GM21367 (cell line): ENCODE data around the gene GALM.
"Not testable (repeated sequence)": the region's sequence is repeated elsewhere in the genome, so short reads cannot be mapped to it uniquely, and the experiment has no call there.

Experiments used
- ATAC-seq: cut with Tn5 transposase; IDR thresholded peaks from one replicate; pipeline ENCODE4 v1.9.1; 2021; ENCODE audit not compliant: unreplicated experiment

Gene GALM

DNA sequence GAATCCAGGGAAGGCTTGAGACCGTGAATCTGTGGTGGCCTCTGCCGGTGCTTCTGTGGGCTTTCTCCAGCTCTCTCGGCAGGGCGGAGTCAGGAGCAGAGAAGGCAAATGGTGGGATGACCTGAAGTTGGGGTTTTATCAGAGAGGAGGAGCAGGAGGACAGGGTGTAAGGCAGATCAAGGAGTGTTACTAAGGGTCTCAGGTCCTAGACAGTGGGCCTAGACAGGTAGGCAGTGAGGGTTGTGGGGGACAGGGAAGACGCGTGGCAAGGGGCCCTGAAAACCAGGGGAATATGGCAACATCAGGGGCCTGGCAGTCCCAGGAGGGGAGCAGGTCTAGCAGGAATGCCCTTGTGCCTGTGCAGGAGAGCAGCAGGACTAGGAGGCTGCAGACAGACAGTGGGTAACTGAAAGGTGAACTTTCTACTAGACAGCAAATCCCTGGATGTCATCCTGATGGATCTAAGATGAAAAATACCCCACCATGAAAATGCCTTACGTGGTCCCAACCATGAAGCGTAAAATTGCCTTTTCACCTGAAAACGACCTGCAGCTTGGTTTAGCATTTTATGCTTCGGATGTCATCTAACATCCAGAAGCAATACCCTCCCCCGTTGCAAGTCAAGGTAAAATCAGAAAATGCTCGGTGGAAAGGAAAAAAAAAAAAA is 43.1 kb downstream of the GALM start:
- ATAC-seq: no peak

GRCh38 chr2:38709567-38710194 is 43.8 kb downstream of the GALM start:
- no peak for ATAC-seq

GRCh38 chr2:38711558-38711957 is 45.6 kb downstream of the GALM start:
- no peak for ATAC-seq

DNA sequence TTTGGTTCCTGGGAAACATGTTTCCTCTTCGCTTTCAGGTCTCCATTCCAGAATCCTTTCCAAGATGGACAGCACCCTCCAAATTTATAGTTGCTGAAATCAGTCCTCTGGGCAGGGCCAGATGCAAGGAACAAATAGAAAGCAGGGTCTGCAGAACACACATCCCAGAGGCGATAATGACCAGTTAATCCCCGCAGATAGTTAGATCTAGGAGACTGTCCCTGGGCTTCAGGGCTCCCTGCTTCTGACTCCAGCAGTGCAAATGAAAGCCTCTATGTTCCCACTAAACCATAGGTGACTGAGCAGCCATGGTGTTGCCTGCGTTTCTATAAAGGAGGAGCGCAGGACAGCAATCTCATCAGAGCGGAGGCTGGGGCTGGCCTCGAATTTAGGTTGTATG is 46.5 kb downstream of the GALM start:
- ATAC-seq: no peak

DNA sequence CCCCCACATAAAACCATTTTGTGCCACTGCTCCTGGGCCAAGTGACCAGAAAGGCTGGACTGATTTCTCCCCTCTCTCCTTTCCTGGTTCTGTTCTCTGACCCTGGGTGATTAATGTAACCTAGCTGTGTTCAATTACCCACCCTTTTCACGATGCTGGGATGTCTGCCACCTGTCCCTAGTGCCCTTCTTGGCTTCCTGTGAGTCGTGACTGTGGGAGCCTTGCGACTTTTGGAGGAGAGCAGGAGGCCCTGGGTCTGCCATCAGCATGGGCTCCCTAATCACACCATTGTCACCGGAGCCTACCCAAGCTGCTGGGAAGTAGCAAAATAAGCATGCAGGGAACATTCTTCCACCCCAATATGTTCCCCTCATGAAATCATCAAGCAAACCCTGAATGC is 47.0 kb downstream of the GALM start:
- no peak for ATAC-seq

DNA sequence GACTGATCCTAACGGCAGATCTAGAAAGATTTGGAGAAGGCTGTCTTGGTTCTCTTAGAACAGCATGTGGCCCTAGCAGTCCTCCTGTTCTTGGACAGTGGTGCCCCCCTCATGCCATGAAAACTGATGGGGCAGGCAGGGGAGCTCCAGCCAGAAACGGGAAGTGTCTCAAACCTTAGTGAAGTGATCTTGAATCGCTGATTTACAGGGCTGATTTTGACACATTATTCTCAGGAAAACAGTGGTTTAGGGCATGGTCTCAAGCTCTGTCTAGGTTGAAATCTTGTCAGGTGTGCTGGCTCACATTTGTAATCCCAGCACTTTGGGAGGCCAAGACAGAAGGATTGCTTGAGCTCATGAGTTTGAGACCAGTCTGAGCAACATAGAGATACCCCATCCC is 47.4 kb downstream of the GALM start:
- no peak for ATAC-seq

DNA sequence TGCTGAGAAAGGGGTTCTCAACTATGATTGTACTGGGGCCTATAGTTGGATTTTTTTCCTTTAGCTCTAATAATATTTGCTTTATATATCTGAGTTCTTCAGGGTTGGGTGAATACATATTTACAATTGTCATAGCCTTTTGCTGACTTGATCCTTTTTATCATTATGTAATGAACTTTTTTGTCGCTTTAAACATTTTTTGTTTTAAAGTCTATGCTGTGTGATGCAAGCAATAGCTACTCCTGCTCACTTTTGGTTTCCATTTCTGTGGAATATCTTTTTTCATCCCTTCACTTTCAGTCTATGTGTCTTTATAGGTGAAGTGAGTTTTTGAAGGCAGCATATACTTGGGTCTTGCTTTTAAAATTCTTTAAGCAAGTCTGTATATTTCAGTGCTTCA is 49.0 kb downstream of the GALM start:
- ATAC-seq: not testable (repeated sequence)

GRCh38 chr2:38716185-38716584 is 50.3 kb downstream of the GALM start:
- ATAC-seq: no peak

- ATAC-seq: no peak
These were observed 52.7 kb downstream of the GALM start for GRCh38 chr2:38718601-38719000.

DNA sequence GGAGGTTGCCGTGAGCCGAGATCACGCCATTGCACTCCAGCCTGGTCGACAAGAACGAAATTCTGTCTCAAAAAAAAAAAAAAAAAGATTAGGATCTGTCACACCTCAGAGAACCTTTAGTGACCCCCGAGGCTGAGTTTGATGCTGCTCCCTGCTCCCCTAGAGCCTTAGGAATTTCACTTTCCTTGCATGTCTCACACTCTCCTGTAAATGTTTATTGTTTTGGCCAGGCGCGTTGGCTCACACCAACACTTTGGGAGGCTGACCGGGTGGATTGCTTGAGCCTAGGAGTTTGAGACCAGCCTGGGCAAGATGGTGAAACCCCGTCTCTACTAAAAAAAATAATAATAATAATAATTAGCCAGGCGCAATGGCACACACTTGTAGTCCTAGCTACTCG is 53.8 kb downstream of the GALM start:
- ATAC-seq: no peak

GRCh38 chr2:38720613-38721241 is 54.8 kb downstream of the GALM start:
- no peak for ATAC-seq

DNA sequence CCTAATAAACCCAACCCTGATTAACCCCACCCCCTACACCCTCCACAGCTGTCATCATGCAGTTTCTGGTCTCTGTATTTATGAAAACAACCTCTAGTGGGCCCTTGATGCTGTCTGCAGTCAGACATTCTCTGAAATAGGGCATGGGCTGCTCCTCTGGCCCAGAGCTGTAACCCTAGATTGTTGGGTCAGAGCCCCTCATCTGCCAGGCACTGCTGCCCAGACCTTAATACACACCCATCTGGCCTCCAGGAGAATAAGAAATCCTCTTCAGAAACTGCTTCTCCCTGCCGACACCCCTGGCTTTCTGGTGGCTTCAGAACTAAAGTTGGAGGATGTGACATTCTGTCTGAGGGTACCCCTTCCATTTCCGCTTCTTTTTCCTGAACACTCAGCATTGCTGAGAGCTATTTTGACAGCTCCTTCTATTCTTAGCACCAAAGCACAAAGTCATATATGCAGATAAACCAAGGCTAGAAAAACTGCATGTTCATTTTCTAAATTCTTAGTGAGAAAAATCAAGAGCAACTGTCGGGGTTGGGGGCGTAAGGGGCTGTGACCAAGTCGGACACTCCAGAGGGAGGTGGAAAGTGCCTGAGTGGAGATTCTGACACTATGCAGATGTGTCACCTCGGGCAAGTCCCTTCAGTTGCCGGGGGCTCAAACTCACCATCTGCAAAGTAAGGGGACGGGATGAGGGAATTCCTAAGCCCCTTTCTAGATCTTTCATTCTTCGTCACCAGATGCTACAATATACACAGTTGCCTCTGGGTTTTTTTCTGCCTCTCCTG is 56.6 kb downstream of the GALM start:
- peak; percentile 40 for ATAC-seq

GRCh38 chr2:38723173-38723572 is 57.3 kb downstream of the GALM start:
- ATAC-seq: peak; percentile 51

DNA sequence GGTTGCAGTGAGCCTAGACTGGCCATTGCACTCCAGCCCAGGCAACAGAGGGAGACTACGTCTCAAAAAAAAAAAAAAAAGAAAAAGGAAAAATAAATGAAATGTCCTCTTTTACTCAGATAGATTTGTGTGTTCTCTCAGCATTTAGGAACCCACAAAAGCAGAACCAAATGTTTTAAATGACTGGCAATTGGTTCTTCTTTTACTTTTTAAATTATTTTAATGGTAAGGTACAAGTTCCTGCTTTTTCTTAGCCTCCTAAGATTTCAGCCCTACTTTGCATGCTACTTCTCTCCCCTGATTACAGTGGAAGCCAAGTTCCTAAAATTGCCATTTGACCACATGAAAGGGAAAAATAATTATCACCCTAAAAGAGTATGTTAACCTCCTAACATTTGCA is 61.7 kb downstream of the GALM start:
- no peak for ATAC-seq

DNA sequence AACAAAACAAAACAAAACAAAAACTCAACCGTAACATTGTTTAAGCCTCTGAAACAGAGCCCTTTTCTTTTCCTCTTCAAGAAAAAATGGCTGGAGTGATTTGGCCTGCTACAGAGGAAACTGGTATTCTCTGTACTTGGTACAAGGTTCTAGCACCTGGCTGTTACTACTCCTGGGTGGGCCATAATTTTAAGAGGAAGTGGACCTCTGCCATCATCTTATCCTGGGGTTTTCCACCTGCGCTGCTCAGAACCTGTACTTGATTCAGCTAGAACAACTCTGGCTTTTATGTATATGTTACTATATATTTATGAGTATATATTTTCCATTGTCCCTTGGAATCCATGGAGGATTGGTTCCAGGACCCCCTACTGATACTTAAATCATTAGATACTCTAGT is 62.8 kb downstream of the GALM start:
- no peak for ATAC-seq

- no peak for ATAC-seq
These were observed 65.2 kb downstream of the GALM start for GRCh38 chr2:38731090-38731489.

GRCh38 chr2:38731684-38732221 is 65.8 kb downstream of the GALM start:
- ATAC-seq: no peak

DNA sequence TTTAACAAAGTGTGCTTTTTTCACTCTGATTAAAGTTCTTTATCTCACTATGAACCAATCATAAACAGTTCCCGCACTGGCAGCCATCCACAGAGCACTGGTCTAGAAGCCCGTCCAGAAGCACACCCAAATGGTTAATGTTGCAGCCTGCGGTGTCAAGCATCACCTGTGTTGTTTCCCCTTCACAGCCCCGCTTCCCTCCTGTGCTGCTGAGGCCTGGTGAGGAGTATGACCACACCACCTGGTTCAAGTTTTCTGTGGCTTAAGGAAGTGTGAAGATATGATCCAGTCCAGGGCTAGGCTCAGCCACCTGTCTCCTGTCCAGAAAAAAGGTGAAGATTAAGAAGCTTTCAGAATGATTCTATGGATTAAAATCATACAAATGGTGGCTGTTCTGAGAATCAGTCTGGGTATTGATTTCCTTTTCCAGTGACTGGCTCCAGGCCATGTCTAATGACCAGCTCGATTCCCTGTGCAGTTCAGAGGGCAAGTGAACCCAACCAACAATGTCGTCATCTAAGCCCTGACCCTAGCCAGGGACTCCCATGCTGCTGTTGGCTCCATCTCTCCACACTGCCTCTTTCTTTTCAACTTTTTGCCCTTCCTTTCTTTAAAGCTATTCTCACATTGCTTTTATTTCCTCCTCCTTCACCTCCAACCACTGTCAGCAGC is 67.5 kb downstream of the GALM start:
- no peak for ATAC-seq

- ATAC-seq: no peak
These were observed 68.6 kb downstream of the GALM start for GRCh38 chr2:38734299-38735058.

DNA sequence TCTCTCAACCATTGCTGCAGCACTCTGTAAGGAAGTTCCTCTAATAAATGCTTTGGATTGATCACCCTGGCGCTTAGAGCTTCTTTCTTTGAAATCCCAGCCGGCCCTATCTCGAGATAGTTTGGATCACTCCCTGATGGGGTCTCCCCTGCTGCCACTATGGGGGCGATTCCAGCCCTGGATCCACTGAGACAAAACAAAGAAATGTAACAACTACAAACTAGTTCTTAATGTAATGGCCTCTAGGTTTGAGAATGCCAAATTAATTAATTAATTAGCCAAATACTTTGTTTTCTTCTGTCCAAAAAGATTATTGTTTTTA is 70.0 kb downstream of the GALM start:
- no peak for ATAC-seq
